IPS-11a (cell line): Measurements from ENCODE around the gene RSPH1.
"Not testable (repeated sequence)": the region's sequence is repeated elsewhere in the genome, so short reads cannot be mapped to it uniquely, and the experiment has no call there.

Experiments
- H3K4me3 ChIP-seq: one replicate; pipeline ENCODE4 v1.5.1; 2013; ENCODE audit warnings: low read depth, low read length, control low read depth

RSPH1 gene

DNA sequence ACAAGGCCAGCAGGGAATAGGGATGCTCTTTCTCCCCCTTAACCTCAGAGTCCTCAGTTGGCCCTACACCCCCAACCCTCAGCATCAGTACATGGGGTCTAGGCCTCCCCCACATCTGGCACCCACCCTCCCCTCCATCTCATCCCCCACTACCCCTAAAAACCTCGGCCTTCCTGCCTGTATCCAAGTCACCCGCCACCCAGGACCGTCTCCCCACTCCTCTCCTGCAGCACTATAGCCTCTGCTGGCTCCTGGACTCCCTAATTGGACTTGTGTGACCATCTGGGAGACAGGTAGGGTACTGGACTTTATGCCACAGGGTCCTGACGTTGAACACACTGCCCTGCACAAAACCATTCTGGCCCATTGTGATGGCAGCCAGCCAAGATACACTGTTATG is 6.0 kb downstream of the RSPH1 start:
- H3K4me3 ChIP-seq: no peak overlapping the region

DNA sequence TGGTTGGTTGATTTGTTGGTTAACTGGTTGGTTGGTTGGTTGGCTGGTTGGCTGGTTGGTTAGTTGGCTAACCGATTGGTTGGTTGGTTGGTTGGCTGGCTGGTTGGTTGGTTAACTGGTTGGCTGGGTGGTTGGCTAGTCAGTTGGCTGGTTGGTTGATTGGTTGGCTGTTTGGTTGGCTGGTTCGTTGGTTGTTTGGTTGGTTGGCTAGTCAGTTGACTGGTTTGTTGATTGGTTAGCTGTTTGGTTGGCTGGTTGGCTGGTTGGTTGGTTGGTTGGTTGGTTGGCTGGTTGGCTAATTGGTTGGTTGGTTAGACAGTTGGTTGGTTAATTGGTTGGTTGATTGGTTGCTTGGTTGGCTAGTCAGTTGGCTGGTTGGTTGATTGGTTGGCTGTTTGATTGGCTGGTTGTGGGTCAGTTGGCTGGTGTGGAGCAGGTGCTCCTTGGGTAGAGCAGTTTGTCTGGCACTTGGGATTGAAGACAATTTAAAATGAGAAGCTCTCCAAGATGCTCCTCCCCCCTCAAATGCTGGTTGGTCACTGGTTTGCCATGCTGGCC is 6.9 kb downstream of the RSPH1 start:
- no peak overlapping the region for H3K4me3 ChIP-seq

DNA sequence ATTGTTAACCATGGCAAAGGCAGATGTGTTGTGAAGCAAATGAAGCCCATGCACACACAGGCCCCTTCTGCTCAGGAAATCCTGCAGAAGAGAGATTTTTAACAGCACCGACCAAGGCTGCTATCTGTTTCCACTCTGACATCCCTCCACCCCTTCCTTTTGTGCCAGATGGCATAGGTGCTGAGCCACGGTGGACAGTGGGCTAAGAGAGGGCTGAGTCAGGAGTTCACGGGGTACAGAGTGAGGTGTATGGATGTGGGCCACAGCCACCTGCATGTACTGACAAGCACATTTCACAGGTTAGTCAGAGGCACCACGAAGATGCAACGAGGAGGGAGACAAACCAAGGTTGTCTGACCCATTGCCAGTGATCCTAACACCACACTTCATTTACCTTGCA is 9.5 kb downstream of the RSPH1 start:
- no peak overlapping the region for H3K4me3 ChIP-seq

DNA sequence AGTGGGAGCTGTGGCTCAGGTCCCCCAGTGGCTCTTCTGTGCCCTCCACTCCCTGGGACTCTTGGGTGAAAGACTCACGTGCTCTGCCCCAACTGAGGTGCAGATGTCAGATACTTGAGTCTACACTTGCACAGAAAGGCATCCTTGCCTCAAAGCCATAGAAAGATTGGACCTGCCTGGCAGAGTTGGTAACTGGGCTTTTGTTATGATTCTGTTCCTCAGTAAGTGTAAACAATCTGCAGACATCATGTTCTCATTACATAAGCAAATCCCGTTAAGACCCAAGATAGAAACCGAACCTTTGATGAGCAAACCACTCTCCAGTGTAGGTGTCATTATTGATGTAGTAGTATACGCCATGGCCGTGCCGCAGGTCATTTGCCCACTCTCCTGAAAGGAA is 10.0 kb downstream of the RSPH1 start:
- no peak overlapping the region for H3K4me3 ChIP-seq

DNA sequence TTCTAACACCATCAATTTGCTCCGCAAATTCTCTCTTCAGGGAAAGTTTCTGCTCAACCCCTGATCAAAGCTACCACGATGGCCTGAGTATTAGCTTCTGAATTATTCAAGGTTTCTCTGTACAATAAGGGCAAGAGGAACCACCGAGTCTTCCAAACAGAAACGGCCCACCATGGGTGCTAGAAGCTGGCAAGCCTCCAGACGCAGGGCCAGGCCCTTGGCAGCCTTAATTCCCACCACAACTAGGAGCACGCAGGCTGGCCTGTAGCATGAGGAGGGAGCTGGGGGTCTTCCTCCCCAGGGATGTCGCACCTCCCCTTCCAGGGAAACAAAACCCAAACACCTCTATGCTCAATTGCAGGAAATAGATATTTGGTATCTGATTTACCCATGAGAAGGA is 11.1 kb downstream of the RSPH1 start:
- no peak overlapping the region for H3K4me3 ChIP-seq

DNA sequence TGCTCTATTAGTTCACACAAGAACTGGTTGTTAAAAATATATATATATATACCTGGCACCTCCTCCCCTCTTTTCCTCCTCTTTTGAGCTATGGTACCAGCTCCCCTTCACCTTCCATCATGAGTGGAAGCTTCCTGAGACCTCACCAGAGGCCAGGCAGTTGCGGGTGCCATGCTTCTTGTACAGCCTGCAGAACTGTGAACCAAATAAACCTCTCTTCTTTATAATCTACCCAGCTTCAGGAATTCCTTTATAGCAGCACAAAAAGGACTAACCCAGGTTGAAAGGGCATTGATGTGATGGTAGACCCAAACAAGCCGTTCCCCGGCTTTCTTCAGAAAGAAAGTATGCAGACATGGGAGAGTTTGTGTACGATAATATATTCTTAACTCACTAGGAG is 14.9 kb downstream of the RSPH1 start:
- H3K4me3 ChIP-seq: no peak overlapping the region

DNA sequence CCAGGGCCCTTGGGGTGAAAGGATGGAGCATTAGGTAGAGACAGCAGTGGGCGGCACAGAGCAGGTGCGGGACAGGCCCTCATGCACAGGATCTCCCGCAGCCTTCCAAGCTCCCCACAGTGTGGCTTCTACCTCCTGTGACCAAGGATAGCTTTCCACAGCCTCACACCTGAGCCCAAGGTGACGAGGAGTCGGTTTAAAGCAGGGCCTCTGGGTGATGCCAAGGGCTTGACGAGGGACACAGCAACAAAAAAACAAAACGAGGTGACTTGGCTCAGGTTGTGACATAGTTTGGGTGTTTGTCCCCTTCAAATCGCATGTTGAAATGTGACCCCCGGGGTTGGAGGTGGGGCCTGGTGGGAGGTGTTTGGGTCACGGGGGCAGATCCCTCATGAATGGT is 15.3 kb downstream of the RSPH1 start:
- no peak overlapping the region for H3K4me3 ChIP-seq

DNA sequence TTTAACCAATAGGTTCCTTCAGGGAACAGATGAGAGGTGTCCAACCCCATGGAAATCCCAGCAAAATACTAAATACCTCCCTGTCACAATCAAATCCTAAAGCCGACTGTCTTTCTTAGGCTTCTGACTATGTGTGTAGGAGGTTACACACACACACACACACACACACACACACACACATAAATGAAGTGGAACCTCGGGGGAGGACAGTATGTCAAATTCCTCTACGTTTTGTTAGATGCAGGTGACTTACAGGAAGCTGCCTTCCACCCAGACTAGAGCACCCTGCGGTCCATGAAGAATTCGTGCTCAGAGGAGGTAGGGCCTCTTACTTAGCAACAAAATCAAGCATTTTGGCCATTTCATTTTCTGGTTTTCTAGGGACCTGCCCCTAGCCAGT is 16.4 kb downstream of the RSPH1 start:
- H3K4me3 ChIP-seq: no peak overlapping the region

DNA sequence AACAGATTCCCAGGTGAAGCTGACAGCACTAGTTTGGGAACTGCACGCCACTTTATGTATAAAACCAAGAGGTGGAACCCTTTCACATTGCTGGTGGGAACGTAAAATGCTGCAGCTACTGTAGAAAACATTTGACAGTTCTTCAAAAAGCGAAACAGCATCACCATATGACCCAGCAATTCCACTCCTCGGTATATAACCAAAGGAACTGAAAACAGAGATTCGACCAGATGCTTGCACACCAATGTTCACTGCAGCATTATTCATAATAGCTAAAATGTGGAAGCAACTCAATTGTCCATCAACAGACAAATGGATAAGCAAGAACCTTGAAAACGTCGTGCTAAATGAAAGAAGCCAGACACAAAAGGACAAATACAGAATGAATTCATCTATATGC is 17.5 kb downstream of the RSPH1 start:
- no peak overlapping the region for H3K4me3 ChIP-seq

DNA sequence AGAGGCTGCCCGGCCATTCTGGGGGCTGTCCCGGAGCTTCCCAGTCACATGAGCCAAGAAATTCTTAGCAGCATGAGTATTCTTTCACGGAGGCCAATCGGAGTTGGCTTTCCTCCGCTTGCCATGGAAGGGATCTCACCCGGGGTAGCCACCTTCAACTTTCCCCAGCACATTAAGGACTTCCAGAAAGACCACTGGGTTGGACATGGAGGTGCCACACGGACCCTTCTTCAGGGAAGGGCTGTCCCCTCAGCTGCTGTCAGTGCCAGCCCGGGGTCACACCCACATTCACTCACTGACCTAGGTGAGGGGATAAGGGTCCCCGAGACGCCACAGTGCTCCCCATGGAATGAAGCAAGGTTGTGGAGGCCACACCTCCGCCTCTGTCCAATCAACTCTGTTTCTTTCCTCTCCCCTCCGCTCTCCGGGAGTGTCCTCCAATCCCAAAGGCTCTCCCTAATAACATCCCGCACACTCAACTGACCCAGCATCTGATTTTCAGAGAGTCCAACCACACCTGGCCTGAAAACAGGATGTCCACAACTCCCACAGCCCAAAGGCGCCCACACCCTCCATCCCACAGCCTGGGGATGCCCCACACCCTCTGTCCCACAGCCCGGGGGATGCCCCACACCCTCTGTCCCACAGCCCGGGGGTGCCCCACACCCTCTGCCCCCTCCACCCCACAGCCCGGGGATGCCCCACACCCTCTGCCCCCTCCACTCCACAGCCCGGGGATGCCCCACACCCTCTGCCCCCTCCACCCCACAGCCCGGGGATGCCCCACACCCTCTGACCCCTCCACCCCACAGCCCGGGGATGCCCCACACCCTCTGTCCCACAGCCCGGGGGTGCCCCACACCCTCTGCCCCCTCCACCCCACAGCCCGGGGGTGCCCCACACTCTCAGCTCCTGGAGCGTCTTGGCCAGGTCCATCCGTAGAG is 19.4 kb downstream of the RSPH1 start:
- no peak overlapping the region for H3K4me3 ChIP-seq

DNA sequence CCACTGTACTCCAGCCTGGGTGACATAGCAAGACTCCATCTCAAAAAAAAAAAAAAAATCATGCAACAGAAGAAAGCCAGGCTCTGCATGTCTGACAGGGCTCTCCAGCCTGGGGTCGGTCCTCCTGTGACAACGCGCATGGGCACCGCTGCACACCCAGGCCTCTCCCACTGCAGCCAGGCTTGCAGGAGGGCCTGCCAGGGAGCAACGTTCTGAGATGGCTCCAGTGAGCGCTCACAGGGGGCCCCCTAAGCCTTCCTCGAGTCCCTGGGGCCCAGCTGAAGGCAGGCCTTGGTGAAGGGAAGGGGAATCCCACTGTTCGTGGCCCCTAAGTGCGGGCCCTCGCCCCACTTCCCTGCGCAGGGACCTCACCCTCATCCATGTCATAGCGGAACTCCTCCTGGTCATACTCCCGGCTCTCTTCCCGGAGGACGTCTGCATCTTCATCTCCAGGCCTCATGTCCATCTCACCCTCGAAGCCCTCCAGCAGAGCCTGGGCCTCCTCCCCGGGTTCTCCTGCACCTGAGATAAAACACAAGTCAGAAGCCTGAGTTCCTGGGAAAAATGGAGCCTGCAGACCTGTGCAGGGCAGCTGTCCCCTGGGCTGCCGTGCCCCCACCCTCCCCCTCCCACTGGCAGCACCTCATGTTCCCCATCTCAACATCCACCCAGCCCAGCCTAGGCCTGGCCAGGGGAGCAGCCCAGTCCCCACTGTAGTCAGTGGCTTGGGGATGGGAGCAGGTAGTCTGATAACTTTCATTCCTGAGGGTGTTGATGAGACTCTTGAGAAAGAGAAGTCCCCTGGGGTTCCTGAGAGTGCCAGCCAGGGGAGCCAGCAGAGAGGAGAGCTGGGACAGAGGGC is 20.3 kb downstream of the RSPH1 start:
- H3K4me3 ChIP-seq: no peak overlapping the region

DNA sequence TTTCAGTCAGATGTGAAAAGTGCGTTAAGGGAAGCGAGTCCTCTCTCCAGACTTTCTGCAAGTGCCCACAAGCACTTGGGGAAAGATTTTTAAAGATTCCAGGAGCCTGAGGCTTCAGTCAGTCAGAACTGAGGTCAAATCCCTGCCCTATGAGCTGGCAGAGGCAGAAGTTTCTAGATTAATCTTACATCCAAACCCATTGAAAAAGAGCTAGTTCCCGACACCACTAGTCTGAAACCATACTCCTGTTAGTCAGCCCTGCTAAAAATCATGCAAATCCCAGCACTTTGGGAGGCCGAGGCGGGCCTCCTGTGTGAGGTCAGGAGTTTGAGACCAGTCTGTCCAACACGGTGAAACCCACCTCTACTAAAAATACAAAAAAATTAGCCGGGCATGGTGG is 21.0 kb downstream of the RSPH1 start:
- no peak overlapping the region for H3K4me3 ChIP-seq

DNA sequence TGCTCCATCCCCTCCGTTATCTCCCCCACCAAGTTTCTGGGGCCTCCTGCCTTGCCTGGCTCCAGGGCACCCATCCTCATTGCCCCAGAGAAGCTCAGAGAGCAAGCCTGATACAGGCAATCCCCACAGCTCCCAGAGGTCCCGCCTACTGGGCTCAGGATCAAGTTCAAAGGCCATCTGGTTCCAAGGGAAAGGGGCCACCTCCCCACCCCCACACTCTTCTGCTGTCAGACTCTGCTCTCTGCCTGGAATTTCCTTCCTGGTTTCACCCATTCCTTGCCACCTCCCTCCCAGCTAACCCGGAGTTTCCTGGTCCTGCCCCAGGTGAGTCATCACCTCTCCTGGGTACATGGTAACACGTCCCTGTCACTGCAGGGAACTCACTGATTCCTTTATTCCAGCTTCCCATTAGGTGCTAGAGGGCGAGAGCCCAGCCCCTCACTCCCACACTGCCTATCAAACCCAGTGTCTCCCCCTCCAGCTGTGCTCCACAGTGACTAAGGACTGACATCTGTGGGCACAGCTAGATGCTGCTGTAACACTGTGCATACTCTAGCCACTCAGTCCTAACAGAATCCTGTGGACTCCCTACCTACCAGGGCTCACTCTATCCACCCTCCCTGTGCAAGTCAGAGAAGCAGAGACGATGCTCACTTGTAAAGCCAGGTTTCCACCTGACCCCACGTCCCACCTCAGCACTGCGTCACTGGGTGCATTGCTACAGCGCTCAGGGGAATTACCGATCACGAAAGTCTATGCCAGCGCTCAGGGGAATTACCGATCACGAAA is 21.8 kb downstream of the RSPH1 start:
- H3K4me3 ChIP-seq: no peak overlapping the region

DNA sequence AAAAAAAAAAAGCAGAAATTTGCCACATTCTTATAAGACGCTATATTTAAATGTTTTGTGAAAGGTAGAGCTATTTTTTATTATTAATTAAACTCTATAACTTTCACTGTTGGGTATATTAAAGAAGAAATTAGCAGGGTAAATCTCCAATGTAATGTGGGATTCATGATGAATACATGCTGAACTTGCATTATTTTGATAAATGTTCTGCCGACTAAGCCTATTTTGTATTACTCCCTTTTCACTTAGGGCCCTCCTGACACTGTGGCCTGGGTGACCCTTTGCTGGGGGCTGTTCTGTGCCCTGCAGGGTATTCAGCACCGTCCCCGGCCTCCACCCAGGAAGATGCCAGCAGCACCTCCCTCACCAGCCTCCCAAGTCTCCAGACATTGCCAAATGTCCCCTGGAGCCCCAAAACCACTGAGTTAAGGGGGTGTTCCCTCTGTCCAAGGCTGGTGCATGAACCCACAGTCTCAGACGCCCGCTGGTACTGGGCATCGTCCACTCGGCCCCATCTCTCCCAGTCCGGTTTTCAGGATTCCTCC is 22.5 kb downstream of the RSPH1 start:
- H3K4me3 ChIP-seq: no peak overlapping the region

DNA sequence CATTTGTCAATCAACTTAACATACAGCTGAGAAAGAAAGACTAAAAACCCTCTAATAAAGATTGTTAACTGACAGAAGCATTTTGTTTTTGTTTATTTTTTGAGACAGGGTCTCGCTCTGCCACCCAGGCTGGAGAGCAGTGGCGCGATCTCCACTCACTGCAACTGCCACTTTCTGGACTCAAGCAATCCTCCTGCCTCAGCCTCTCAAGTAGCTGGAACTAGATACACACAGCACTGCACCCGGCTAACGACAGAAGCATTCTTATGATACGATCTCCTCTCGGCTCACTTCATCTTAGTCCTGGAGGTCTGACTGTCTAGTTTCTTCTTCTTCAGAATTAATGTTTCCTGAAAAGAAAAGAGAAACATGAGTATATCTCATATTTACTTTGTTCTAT is 23.5 kb downstream of the RSPH1 start:
- H3K4me3 ChIP-seq: no peak overlapping the region

DNA sequence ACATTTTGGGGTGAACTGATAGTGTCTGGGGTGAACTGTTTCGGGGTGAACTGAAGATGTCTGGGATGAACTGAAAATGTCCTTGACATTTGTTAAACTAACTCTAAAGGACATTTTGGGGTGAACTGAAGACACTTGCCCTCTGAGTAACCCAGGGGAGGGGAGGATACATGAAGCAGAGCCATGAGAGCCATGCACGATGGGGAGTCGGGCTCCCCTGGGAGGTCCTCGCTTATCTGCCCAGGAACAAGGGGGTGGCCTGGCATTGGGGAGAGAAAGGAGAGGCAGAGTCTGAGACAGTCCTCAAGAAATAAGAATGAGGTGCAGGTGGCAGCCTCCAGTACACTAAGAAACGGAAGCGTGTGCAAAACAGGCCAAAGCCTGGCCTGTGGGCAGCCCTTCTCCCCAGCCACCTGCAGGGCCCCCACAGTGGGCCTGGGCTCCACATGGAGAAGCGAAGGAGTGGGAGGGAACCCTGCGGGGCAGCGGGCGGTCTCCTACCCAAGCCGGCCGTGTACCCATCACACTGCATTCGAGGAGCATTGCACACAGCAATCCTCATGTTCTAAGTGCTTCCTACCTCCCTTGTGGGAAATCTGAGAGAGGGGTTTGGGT is 24.2 kb downstream of the RSPH1 start:
- H3K4me3 ChIP-seq: no peak overlapping the region

DNA sequence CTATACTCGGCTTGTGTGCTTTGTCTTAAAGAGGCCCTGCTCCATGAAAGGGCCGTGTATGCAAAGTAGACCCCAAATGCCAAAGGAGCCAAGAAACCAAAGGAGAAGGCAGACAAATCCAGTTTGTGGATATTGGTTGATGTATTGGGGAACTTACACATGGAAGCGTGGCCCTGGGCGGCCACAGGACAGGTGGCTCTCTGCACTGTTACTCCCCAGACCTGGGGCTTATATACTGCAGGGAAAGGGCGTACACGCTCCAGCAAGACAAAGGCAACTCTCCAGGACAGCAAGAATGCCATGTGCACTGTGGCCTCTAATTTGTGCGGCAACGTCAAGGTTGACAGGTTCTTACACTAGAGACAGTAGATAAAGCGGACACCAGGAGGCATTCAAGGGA is 24.8 kb downstream of the RSPH1 start:
- no peak overlapping the region for H3K4me3 ChIP-seq

DNA sequence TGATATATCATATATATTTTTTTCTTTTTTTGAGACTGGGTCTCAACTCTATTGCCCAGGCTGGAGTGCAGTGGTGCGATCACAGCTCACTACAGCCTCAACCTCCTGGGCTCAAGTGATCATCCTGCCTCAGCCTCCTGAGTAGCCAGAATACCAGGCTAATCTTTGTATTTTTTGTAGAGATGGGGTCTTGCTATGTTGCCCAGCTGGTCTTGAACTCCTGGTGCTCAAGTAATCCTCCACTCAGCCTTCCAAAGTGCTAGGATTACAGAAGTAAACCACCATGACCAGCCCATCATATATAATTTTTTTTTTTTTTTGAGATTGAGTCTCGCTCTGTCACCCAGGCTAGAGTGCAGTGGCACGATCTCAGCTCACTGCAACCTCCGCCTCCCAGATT is 26.3 kb downstream of the RSPH1 start:
- H3K4me3 ChIP-seq: not testable (repeated sequence)

DNA sequence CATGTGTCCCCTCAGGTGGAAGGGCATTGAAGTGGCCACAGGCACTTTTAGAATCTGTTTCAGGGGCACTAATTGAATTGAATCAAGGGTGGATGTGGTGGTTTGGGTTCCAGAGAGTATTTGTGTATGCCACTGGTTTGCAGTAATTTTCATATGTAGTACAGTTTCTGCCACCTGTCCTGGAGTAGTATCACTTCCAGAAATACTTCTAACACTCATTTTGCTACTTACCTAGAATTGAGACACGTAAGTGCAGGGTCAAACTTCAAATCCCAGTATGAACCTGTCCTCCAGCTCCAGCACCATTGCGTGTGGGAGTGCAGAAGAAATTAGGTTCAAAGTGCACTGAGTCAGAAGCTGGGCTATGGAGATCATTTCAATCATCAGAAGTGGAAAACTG is 26.8 kb downstream of the RSPH1 start:
- H3K4me3 ChIP-seq: no peak overlapping the region

DNA sequence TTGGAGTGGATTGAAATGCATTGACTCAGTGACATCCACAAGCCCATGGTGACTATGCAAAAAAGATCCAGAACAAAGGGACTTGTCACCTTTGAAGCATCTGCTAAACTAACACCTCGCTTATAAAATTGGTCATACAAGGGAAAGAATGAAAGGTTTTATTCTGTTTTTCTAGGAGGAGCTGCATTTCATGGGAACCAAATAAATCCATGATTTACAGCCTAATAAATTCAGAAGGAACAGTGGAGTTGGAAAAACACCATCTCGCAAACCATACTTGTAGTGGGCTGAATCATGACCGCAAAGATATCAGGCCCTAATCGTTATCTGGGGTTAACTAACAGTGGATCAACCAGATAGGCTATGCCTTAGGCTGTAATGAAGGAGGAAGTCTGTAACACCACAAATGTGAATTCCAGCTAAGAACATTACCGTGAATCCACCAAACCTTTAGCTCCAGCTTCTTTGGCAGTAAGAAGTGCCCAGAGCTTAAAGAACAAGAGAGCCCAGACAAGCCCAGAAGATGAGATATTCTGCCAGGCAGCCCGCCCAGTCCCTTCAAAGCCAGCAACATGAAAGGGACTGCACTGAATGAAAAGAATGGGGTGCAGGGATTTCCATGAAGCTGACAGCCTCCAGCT is 27.4 kb downstream of the RSPH1 start:
- no peak overlapping the region for H3K4me3 ChIP-seq
